Stimulated activated CD8-positive, alpha-beta memory T cell treated with anti-CD3 and anti-CD28 coated beads, Interleukin-15, amount 100 ng/mL, for 24 hours (primary cell): Measurements from ENCODE around the gene FAM124A.

Source experiments
- DNase-seq: peaks from one replicate; pipeline ENCODE4 v3.0.0-alpha.2; 2020; ENCODE audit warnings: low read depth

The FAM124A gene

GRCh38 chr13:51243227-51243626 is 21.0 kb downstream of the FAM124A start:
- DNase-seq, result no peak

GRCh38 chr13:51243832-51244231 is 21.6 kb downstream of the FAM124A start:
- DNase-seq, result no peak

GRCh38 chr13:51244637-51245405 is 22.6 kb downstream of the FAM124A start:
- no peak for DNase-seq

- no peak for DNase-seq
These were observed 23.4 kb downstream of the FAM124A start for GRCh38 chr13:51245583-51245982.

GRCh38 chr13:51246025-51246417 is 23.8 kb downstream of the FAM124A start:
- no peak for DNase-seq

DNA sequence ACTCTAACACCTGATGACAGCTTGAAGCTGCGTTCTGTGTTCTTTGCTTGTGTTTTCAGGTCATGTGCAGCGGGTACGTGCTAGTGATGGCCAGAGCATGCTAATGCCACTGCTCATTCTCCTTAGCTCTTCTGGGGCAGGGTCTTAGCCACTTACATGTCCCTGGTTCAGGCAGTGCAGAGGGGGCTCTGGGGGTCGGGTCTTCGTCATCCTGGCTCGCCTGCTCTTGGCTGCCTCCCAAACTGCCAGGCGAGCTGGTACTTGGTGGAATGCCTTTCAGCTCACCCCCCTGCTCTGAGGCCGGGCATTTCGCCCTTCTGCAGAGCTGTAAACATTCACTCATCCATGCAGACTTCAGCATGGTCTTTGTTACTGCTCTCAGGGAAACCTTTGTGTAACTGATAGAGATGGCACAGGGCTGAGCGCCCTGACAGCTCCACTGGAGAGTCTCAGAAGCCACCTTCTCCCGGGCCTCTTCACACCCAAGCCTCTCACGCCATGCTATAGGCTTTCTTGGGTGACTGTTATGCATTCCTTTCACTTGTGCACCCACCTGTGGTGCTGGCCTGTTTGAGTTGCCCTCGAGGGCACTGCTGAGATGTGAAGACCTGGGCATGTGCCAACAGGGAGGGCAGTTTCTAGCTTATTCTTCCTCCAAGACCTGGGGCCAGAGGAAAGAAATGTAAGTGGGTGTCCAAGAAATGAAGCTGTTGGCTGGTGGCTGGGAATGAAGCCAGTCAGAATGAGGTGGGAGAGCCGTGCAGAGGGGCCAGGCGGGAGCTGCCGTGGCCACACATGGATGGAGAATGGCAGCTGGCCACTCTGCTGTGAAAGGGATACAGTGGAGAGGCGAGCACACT is 24.4 kb downstream of the FAM124A start:
- DNase-seq, result no peak

- DNase-seq, result no peak
These were observed 27.1 kb downstream of the FAM124A start for GRCh38 chr13:51249255-51249654.

DNA sequence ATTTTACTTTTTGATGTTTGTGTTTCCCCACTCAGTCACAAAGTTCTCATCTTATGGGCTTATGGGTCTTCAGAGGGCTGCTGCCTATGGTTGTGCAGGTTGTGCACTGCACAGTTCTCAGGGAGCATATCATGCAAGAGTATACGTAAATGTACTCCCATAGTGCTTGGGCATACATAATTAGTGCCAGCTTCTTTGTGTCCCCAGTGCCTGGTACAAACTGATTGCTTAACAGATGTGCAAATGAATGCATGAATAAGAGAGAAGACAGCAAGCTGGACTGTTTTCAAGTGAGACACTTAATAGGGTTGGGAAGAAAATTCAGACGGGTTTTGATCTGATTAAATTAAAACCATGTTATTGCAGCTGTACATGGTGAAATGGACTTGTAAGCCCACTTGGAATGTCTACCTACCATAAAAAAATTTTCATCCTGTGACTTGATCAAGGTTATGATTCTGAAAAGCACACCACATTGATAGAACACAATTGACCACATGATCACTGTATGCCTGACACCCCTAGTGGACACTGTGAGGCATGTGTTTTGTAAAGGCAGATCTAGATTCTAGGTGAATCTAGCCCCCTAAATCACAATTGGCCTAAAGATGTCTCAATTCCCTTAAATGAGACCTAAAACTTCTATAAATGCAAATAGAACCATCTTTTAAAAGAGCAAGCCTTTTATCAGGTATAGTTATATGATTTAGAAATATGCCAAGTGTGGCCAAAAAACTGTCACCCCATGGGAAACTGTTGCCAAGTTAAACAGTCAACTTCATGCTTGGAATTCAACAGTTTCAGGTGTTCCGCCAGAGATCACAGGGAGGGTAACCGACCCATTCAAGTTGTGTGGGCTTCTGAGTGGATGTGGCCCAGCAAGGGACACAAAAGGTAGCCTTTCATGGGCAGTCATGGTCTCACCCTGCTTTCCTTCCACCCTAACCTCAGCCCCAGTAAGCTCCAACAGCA is 27.9 kb downstream of the FAM124A start:
- no peak for DNase-seq

DNA sequence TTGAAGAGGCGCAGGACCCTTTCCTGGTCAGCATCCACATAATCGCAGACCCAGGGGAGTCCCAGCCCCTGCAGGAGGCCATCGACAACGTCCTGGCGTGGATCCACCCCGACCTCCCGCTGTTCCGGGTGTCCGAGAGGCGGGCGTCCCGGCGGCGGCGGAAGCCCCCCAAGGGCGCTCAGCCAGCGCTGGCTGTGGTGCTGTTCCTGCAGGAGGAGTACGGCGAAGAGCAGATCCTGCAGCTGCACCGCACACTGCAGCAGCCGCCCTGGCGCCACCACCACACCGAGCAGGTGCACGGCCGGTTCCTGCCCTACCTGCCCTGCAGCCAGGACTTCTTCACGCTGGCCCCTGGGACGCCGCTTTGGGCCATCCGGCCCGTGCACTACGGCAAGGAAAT is 29.3 kb downstream of the FAM124A start:
- DNase-seq, result no peak

DNA sequence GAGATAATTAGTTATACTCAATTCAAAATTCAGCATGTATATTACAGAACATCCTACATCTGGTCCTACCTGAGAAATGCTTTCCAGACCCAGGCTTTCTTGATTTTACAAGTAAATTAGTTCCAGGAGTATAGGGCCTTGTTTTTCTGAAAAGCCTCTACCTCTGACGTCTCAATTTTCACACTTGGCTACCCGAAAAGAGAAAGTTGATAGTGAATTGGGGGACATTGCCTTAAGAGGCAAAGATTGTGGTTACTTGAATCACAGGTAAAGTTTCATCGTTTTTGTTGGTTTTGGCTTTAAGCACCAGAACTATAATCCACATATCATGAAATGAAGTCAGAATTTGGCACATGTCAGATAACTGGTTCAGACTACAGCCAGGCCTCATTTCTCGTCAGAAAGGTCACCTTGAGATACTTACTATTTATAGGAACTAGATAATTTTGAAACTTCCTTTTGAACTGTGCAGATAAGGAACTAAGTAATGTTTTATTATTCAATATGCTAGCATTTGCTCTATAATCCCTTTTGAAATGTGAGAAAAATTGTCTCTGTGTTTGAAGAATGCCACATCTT is 30.8 kb downstream of the FAM124A start:
- DNase-seq, result no peak

DNA sequence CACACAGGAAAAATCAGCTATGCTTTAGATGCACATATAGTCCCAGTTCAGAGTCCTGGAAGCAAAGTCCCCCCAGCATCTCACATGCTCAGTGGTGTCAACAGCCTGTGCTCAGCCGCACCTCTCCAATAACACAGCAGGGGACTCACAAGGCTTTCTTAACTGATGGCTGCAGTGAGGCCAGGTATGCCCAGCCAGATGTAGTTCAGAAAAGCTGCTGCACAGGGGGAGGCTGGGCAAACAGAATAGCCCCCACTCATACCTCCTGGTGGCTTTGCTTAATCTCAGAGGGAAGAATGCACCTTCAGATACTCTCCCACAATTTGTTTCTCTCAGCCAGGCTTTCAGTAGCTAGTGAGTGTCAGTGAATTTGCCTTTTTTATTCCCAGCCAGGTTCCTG is 33.4 kb downstream of the FAM124A start:
- DNase-seq, result no peak

- no peak for DNase-seq
These were observed 35.0 kb downstream of the FAM124A start for GRCh38 chr13:51257187-51257586.

GRCh38 chr13:51258612-51259548 is 36.7 kb downstream of the FAM124A start:
- no peak for DNase-seq

DNA sequence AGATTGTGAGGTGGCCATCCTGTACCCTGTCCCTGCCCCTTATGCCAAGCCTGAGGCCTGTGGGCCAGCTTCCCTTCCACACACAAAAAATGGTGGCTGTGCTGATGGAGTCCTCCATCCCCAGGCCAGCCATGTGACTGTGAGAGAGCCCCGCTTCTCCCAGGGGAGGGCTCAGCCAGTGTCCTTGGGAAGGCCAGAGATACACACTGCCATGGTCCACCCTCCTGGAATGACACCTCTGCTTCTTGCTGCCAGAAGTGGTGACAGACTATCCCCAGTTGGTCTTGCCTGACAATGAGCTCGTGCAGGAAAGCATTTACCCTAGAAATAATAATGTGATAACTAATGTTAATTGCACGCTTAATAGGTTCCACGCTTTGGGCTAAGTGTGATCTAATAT is 38.0 kb downstream of the FAM124A start:
- no peak for DNase-seq

DNA sequence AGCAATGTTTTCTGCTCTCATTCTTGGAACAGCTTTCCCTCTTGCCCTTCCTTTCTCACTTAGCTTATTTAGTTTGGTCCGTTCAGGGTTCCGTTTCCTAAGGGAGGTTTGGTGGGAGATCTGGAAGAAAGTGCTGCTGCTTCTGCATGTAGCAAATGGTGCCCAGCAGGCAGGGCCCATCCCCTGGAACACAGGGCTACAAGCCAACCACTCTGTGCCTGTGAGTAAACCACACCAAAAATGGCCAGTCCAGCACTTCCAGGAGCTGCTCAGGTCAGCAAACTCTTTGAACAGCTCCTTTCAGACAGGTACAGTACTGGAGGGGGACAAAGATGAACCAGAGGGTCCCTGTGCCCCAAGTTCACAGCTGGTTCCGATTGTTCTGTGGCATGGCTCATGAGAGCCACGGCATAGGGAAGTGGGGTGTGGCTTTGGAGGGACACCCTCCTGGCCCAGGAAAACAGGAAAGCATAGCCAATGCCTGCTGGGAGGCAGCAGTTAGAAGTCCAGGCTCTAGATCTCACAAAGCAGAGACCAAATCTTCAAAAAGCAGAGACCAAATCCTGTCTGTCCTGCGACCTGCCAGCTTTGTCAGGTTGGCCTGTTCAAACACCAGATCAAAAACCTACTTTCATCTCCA is 39.5 kb downstream of the FAM124A start:
- DNase-seq, result no peak

DNA sequence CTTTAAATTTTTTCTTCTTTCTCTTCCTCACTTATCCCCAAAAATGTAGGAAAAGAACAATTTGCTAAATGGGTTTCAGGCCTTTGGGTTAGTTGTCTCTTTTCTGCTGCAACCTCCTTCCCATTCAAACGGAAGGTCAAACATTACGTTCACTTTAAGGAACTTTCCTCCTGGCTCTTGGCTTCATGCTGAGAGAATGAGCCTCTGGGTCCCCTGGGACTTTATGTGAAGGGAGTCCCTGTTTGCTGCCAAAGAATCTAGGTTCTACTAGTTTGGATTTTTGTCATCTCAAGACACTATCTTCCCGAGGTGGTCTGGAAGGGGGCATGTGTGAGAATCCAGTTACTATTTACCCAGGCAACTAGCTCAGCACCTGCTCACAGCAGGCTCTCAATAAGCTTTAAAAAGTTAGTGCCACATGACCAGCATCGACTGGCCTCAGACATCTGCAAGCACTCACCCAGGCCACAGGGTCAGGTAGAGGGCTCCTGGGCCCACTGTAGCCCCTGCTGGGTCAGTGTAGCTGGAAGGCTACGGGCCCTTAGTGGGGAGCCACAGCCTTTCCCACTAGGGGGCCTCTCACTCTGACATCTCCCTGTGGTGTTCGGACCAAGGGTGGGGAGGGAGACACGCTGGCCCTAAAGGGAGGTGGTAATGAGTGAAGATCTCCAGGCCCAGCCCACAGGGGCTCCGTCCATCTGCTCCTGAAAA is 40.5 kb downstream of the FAM124A start:
- DNase-seq, result no peak

DNA sequence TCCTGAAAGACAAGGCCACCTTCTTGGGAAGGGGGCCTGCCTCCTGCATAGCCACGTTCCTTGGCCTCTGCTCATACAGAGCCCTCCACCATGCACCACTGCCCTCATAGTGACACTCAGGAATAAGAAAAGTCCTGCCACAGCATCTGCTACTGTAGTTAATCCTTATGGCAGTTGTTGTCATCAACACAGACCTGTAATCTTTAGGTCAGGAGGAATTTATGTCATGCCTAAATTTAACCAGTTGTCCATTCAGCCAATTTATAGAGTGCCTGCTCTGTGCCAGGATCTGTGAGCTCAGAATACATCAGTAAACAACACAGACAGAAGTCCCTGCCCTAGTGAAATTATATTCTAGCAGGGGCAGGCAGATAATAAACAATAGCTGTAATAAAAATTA is 44.4 kb downstream of the FAM124A start:
- DNase-seq, result no peak

DNA sequence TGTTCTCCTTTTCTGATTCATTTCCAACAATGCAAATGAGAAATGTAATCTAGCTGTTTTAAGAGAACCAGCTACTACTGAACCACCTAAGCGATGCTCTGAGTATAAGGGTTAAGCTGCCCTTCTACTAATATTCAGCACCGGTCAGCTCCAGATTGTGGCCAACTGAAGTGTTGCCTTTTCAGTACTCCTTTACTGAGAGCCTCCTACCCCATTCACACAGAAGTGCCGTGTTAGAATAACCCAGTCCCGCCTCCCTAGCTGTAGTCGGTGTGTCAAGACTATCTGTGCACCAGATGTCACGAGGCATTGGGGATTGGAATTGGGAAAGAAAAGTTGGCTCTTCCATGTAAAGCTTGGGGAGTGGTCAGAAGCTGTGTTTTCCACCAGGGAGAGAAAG is 45.4 kb downstream of the FAM124A start:
- DNase-seq, result no peak

GRCh38 chr13:51269039-51269438 is 46.8 kb downstream of the FAM124A start:
- no peak for DNase-seq
